IMR-90 (cell line): ENCODE results near the gene PXK. TPM values are rescaled to one million over a fixed set of nuclear protein-coding genes. Genes with fewer than 3 reads are reported as not detected.

Experiments
- ATAC-seq: fragments of 200-7000 bp; cut with Tn5 transposase; 2 replicates; pipeline ENCODE4 v1.9.1; 2020; ENCODE audit warnings: low read depth, mild to moderate bottlenecking, moderate library complexity
- BruUV-seq: library from RNA; stranded (reverse); fragments of 400-500 nt; replicated peaks from 2 replicates; lab custom pipeline; 2021; lab: Mats Ljungman, UMichigan
- CTCF ChIA-PET: fragments of 300-600 bp; formaldehyde crosslinking; extraction: SDS; loops from one replicate; lab custom pipeline; 2021; ENCODE audit warnings: antibody characterized with exemption; lab: Yijun Ruan, JAX
- POLR2A ChIA-PET: fragments of 300-600 bp; sonication (Branson Sonifier 250); formaldehyde crosslinking; loops from one replicate; lab custom pipeline; 2022; ENCODE audit warnings: antibody characterized with exemption; ENCODE audit not compliant: unreplicated experiment; lab: Charles Lee
- DNase-seq: peaks from one replicate; pipeline ENCODE4 v3.0.0; 2013
- H2AFZ ChIP-seq: replicated peaks from 2 replicates; pipeline ENCODE3; 2013; ENCODE audit warnings: low read length, mild to moderate bottlenecking; ENCODE audit not compliant: poor library complexity
- H2AK5ac ChIP-seq: 2 replicates; pipeline ENCODE4 v1.6.1; 2013; ENCODE audit warnings: low read depth, low read length, inconsistent platforms
- H2AK9ac ChIP-seq: replicated peaks from 2 replicates; pipeline ENCODE3; 2013; ENCODE audit warnings: mild to moderate bottlenecking, low read depth, low read length, moderate library complexity; ENCODE audit not compliant: poor library complexity
- H2BK120ac ChIP-seq: 2 replicates; pipeline ENCODE4 v1.6.1; 2013; ENCODE audit warnings: low read depth, low read length, inconsistent platforms
- H2BK15ac ChIP-seq: 3 replicates; pipeline ENCODE4 v1.6.1; 2013; ENCODE audit warnings: low read depth, low read length, inconsistent platforms
- H2BK20ac ChIP-seq: 2 replicates; pipeline ENCODE4 v1.6.1; 2013; ENCODE audit warnings: low read depth, mild to moderate bottlenecking, inconsistent platforms, low read length, moderate library complexity
- H2BK5ac ChIP-seq: 2 replicates; pipeline ENCODE4 v1.6.1; 2013; ENCODE audit warnings: mild to moderate bottlenecking, low read depth, low read length, inconsistent platforms; ENCODE audit not compliant: poor library complexity, severe bottlenecking
- H3K14ac ChIP-seq: replicated peaks from 2 replicates; pipeline ENCODE4 v1.6.1; 2013; ENCODE audit warnings: low read depth, low read length, inconsistent platforms
- H3K18ac ChIP-seq: 2 replicates; pipeline ENCODE4 v1.6.1; 2013; ENCODE audit warnings: low read depth, low read length, control low read depth
- H3K23ac ChIP-seq: 2 replicates; pipeline ENCODE4 v1.6.1; 2013; ENCODE audit warnings: low read depth, low read length, inconsistent platforms
- H3K27ac ChIP-seq: 2 replicates; pipeline ENCODE4 v1.5.1; 2013; ENCODE audit warnings: mild to moderate bottlenecking, control low read depth, low read length; ENCODE audit not compliant: insufficient read depth
- H3K27me3 ChIP-seq: 2 replicates; pipeline ENCODE4 v1.6.1; 2013; ENCODE audit warnings: low read length; ENCODE audit not compliant: control insufficient read depth, insufficient read depth
- H3K36me3 ChIP-seq: 2 replicates; pipeline ENCODE4 v1.6.1; 2013; ENCODE audit warnings: low read length, mixed read lengths; ENCODE audit not compliant: control insufficient read depth, insufficient read depth
- H3K4ac ChIP-seq: 2 replicates; pipeline ENCODE4 v1.6.1; 2013; ENCODE audit warnings: low read depth, low read length, inconsistent platforms
- H3K4me1 ChIP-seq: 2 replicates; pipeline ENCODE4 v1.6.1; 2013; ENCODE audit warnings: low read length, mixed read lengths; ENCODE audit not compliant: control insufficient read depth, insufficient read depth
- H3K4me2 ChIP-seq: 2 replicates; pipeline ENCODE4 v1.6.1; 2013; ENCODE audit warnings: low read depth, mild to moderate bottlenecking, control low read depth, low read length, moderate library complexity
- H3K4me3 ChIP-seq: 2 replicates; pipeline ENCODE4 v1.5.1; 2013; ENCODE audit warnings: low read depth, mild to moderate bottlenecking, control low read depth, low read length, moderate library complexity; ENCODE audit not compliant: insufficient read depth
- H3K56ac ChIP-seq: 2 replicates; pipeline ENCODE4 v1.6.1; 2013; ENCODE audit warnings: low read length, inconsistent platforms; ENCODE audit not compliant: insufficient read depth; ENCODE audit errors: extremely low read depth
- H3K79me1 ChIP-seq, 2 experiments: 2 replicates each; pipeline ENCODE4 v1.6.1; 2013; ENCODE audit warnings: low read length in 2 of 2, inconsistent platforms in 1 of 2, low read depth in 1 of 2
- H3K9ac ChIP-seq: 2 replicates; pipeline ENCODE4 v1.6.1; 2013; ENCODE audit warnings: low read depth, low read length, control low read depth
- H3K9me1 ChIP-seq: 2 replicates; pipeline ENCODE4 v1.6.1; 2013; ENCODE audit warnings: low read length, inconsistent platforms; ENCODE audit not compliant: insufficient read depth
- H3K9me3 ChIP-seq: 2 replicates; pipeline ENCODE4 v1.6.1; 2013; ENCODE audit warnings: low read length; ENCODE audit not compliant: control insufficient read depth, insufficient read depth
- H4K20me1 ChIP-seq: 2 replicates; pipeline ENCODE4 v1.6.1; 2013; ENCODE audit warnings: low read length, inconsistent platforms; ENCODE audit not compliant: insufficient read depth
- H4K5ac ChIP-seq: 2 replicates; pipeline ENCODE4 v1.6.1; 2013; ENCODE audit warnings: mild to moderate bottlenecking, low read depth, low read length, control low read depth
- H4K8ac ChIP-seq, 2 experiments: 2 replicates each; pipeline ENCODE4 v1.6.1; 2013; ENCODE audit warnings: low read depth in 2 of 2, low read length in 2 of 2, control low read depth in 1 of 2, inconsistent platforms in 1 of 2
- H4K91ac ChIP-seq: 2 replicates; pipeline ENCODE4 v1.6.1; 2013; ENCODE audit warnings: low read depth, low read length, inconsistent platforms; ENCODE audit not compliant: insufficient read depth
- BHLHE40 ChIP-seq: fragments of 150-350 bp; IDR thresholded peaks from 2 replicates; pipeline ENCODE4 v1.6.1; 2016; ENCODE audit warnings: mild to moderate bottlenecking, low read depth, low read length
- CEBPB ChIP-seq: IDR thresholded peaks from 2 replicates; pipeline ENCODE4 v1.6.1; 2012; ENCODE audit warnings: low read depth, low read length, improper control_type of control experiment
- CHD1 ChIP-seq: IDR thresholded peaks from 2 replicates; pipeline ENCODE4 v1.6.1; 2012; ENCODE audit warnings: low read depth, low read length, improper control_type of control experiment
- FOS ChIP-seq: fragments of 150-350 bp; IDR thresholded peaks from 2 replicates; pipeline ENCODE4 v1.6.1; 2016; ENCODE audit warnings: low read depth, low read length
- MAFK ChIP-seq: IDR thresholded peaks from 2 replicates; pipeline ENCODE4 v1.6.1; 2012; ENCODE audit warnings: low read depth, low read length, improper control_type of control experiment
- MAZ ChIP-seq: IDR thresholded peaks from 2 replicates; pipeline ENCODE4 v1.6.1; 2012; ENCODE audit warnings: low read depth, mild to moderate bottlenecking, low read length, improper control_type of control experiment, moderate library complexity, borderline replicate concordance
- MXI1 ChIP-seq: IDR thresholded peaks from 2 replicates; pipeline ENCODE4 v1.6.1; 2012; ENCODE audit warnings: low read depth, mild to moderate bottlenecking, low read length, moderate library complexity, borderline replicate concordance
- NFE2L2 ChIP-seq: fragments of 150-350 bp; IDR thresholded peaks from 2 replicates; pipeline ENCODE4 v1.6.1; 2016; ENCODE audit warnings: low read depth, mild to moderate bottlenecking, low read length
- POLR2A ChIP-seq: IDR thresholded peaks from 2 replicates; pipeline ENCODE4 v1.6.1; 2012; ENCODE audit warnings: mild to moderate bottlenecking, low read depth, low read length
- RAD21 ChIP-seq: IDR thresholded peaks from 2 replicates; pipeline ENCODE4 v1.6.1; 2012; ENCODE audit warnings: low read length, improper control_type of control experiment
- RCOR1 ChIP-seq: IDR thresholded peaks from 2 replicates; pipeline ENCODE4 v1.6.1; 2012; ENCODE audit warnings: mild to moderate bottlenecking, low read length, improper control_type of control experiment; ENCODE audit not compliant: insufficient replicate concordance
- RFX5 ChIP-seq: IDR thresholded peaks from 2 replicates; pipeline ENCODE4 v1.8.0; 2012; ENCODE audit warnings: low read depth, mild to moderate bottlenecking, low read length, moderate library complexity
- SMC3 ChIP-seq: fragments of 150-350 bp; IDR thresholded peaks from 2 replicates; pipeline ENCODE4 v1.6.1; 2016; ENCODE audit warnings: low read depth, mild to moderate bottlenecking, antibody characterized with exemption, low read length, moderate library complexity
- USF2 ChIP-seq: fragments of 150-350 bp; IDR thresholded peaks from 2 replicates; pipeline ENCODE4 v1.6.1; 2017; ENCODE audit warnings: mild to moderate bottlenecking, antibody characterized with exemption, low read length, low read depth
- WGBS, 2 experiments: methylation state at CpG; one replicate each; pipeline versions ENCODE4 v1.1.5 to v1.1.7; 2013; ENCODE audit warnings: missing lambda C conversion rate in 2 of 2; ENCODE audit not compliant: insufficient read length in 1 of 2; ENCODE audit errors: extremely low coverage in 2 of 2; 5-methylcytosine and 5-hydroxymethylcytosine counted together
- dilution Hi-C: fragments of 300-500 bp; cut with HindIII; formaldehyde crosslinking; loops from one replicate; pipeline ENCODE4 v1.14.3; 2018; ENCODE audit warnings: low sequenced_read_pairs; ENCODE audit not compliant: unreplicated experiment
- in situ Hi-C: fragments of 300-500 bp; cut with MboI; formaldehyde crosslinking; loops from 3 replicates; pipeline ENCODE4 v1.14.3; 2019; ENCODE audit warnings: low sequenced_read_pairs, inconsistent platforms, mixed read lengths
- intact Hi-C: fragments of 100-400 bp; cut with micrococcal nuclease; formaldehyde crosslinking; loops from 2 replicates; pipeline ENCODE4 v1.10.0; 2022
- polyA plus RNA-seq, 3 experiments: library from polyadenylated mRNA; depleted of rRNA; stranded (reverse); fragments of >200 nt; gene quantifications; 2 replicates each; pipeline ENCODE4 v1.2.3, GENCODE V29; 2012; ENCODE audit warnings: low replicate concordance in 1 of 3
- total RNA-seq: library from RNA; depleted of rRNA; stranded (reverse); fragments of >200 nt; gene quantifications from 2 replicates; pipeline ENCODE4 v1.2.3, GENCODE V29; 2012
- TF ChIP-seq, protein P1 (sequence below): fragments of 150-350 bp; IDR thresholded peaks from 2 replicates; pipeline ENCODE4 v1.6.1; 2016; ENCODE audit warnings: low read depth, mild to moderate bottlenecking, low read length, moderate library complexity, borderline replicate concordance
- TF ChIP-seq, protein P2 (sequence below): conservative IDR thresholded peaks from 2 replicates; pipeline ENCODE4 v1.5.1; 2012; ENCODE audit warnings: mild to moderate bottlenecking, low read depth, low read length, improper control_type of control experiment

The PXK gene
- total and polyA plus RNA-seq, 2 of the 4 experiments (the other 2 are of a cell fraction) = 14.3 to 17.7 TPM

GRCh38 chr3:58342676-58343075 lies 10.0 kb downstream of the PXK start:
- Histone ChIP-seq H3K4me2 (no peak overlapping the region), H4K91ac (no peak overlapping the region), H3K4me1 (peaks cover 10% of the 10 kb centered on the region), H3K23ac (0 out of 2 replicates have a peak overlapping the region, but pooled peaks have one; percentile 12), H3K9ac (no peak overlapping the region), H2AFZ (no peak overlapping the region), H2BK20ac (no peak overlapping the region), H2BK15ac (no peak overlapping the region), H3K27ac (no peak overlapping the region), H3K27me3 (no peaks in the 10 kb centered on the region), H3K4ac (no peak overlapping the region), H2BK5ac (no peak overlapping the region), H4K5ac (no peak overlapping the region), H3K9me3 (no peaks in the 10 kb centered on the region), H3K18ac (no peak overlapping the region), H2AK9ac (no peak overlapping the region), H3K56ac (no peak overlapping the region), H3K79me1 (peaks cover 30 to 58% of the 10 kb centered on the region in 2 experiments), H2BK120ac (no peak overlapping the region), H3K36me3 (peaks cover 5% of the 10 kb centered on the region; the same call in 1 of the 2 replicates), H3K14ac (no peak overlapping the region), H3K9me1 (peaks cover 12% of the 10 kb centered on the region), H2AK5ac (no peak overlapping the region), H3K4me3 (no peak overlapping the region), H4K8ac (no peak overlapping the region), H4K20me1 (peaks cover 15% of the 10 kb centered on the region; the same call in 1 of the 2 replicates)
- CTCF ChIA-PET = no interaction called here
- in situ Hi-C loops = no loop called here
- TF ChIP-seq RAD21 (no peak), BHLHE40 (no peak), MAFK (no peak), RCOR1 (no peak), SMC3 (no peak), CEBPB (no peak), MAZ (no peak), POLR2A (no peak), USF2 (no peak), NFE2L2 (no peak), CHD1 (no peak), RFX5 (no peak), MXI1 (no peak), FOS (no peak)
- TF ChIP-seq, protein P1, sequence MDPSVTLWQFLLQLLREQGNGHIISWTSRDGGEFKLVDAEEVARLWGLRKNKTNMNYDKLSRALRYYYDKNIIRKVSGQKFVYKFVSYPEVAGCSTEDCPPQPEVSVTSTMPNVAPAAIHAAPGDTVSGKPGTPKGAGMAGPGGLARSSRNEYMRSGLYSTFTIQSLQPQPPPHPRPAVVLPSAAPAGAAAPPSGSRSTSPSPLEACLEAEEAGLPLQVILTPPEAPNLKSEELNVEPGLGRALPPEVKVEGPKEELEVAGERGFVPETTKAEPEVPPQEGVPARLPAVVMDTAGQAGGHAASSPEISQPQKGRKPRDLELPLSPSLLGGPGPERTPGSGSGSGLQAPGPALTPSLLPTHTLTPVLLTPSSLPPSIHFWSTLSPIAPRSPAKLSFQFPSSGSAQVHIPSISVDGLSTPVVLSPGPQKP = no peak
- TF ChIP-seq, protein P2, sequence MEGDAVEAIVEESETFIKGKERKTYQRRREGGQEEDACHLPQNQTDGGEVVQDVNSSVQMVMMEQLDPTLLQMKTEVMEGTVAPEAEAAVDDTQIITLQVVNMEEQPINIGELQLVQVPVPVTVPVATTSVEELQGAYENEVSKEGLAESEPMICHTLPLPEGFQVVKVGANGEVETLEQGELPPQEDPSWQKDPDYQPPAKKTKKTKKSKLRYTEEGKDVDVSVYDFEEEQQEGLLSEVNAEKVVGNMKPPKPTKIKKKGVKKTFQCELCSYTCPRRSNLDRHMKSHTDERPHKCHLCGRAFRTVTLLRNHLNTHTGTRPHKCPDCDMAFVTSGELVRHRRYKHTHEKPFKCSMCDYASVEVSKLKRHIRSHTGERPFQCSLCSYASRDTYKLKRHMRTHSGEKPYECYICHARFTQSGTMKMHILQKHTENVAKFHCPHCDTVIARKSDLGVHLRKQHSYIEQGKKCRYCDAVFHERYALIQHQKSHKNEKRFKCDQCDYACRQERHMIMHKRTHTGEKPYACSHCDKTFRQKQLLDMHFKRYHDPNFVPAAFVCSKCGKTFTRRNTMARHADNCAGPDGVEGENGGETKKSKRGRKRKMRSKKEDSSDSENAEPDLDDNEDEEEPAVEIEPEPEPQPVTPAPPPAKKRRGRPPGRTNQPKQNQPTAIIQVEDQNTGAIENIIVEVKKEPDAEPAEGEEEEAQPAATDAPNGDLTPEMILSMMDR = no peak
- dilution Hi-C loops = no loop called here
- WGBS, 2 experiments = no CpG with 5 or more reads among the region's 5 CpGs
- intact Hi-C loops = no loop called here
- no TSS peak for BruUV-seq
- DNase-seq (no peak), ATAC-seq (no peak)
- POLR2A ChIA-PET = no interaction called here
